Type B pancreatic cell (in vitro differentiated cells): Measurements from ENCODE around the gene NCOA7. TPM values are rescaled to one million over a fixed set of nuclear protein-coding genes. Genes with fewer than 3 reads are reported as not detected.

Experiments used
- DNase-seq: peaks from one replicate; pipeline ENCODE4 v3.0.0; 2021; ENCODE audit warnings: mixed read lengths; ENCODE audit not compliant: unreplicated experiment; ENCODE audit errors: extremely low spot score
- H3K27ac Mint-ChIP-seq: 2 replicates; pipeline ENCODE4 v1.8.0; 2021; ENCODE audit warnings: mild to moderate bottlenecking, mixed read lengths
- H3K27me3 Mint-ChIP-seq: 2 replicates; pipeline ENCODE4 v1.8.0; 2021; ENCODE audit warnings: mixed read lengths
- H3K36me3 Mint-ChIP-seq: 2 replicates; pipeline ENCODE4 v1.8.0; 2021; ENCODE audit warnings: mixed read lengths
- H3K4me1 Mint-ChIP-seq: one replicate; pipeline ENCODE4 v1.8.0; 2021; ENCODE audit warnings: mixed read lengths; ENCODE audit not compliant: unreplicated experiment
- H3K4me3 Mint-ChIP-seq: 2 replicates; pipeline ENCODE4 v1.8.0; 2021; ENCODE audit warnings: mild to moderate bottlenecking, mixed read lengths
- H3K9me3 Mint-ChIP-seq: 2 replicates; pipeline ENCODE4 v1.8.0; 2021; ENCODE audit warnings: mixed read lengths
- CTCF ChIP-seq: fragments of 200-600 bp; sonication (generic); conservative IDR thresholded peaks from 2 replicates; pipeline ENCODE4 v1.5.0; 2021; ENCODE audit warnings: antibody characterized with exemption, mild to moderate bottlenecking
- total RNA-seq: library from RNA; stranded (reverse); gene quantifications from 2 replicates; pipeline ENCODE4 v1.2.1, GENCODE V29; 2021; ENCODE audit warnings: low replicate concordance

The NCOA7 gene
- total RNA-seq, 1 donor from 2014 or later: 29.9 TPM

- DNase-seq: no peak
- Mint-ChIP-seq H3K4me1 (peaks cover 5% of the 10 kb centered on the region), H3K4me3 (no peak overlapping the region), H3K27me3 (no peaks in the 10 kb centered on the region), H3K9me3 (no peaks in the 10 kb centered on the region), H3K27ac (no peak overlapping the region), H3K36me3 (peaks cover 29% of the 10 kb centered on the region)
- no peak for TF ChIP-seq CTCF
Observed at GRCh38 chr6:125887372-125887771, 96.6 kb downstream of the NCOA7 start.

- H3K27ac Mint-ChIP-seq: no peak overlapping the region
- no peaks in the 10 kb centered on the region for H3K27me3 Mint-ChIP-seq
- H3K4me1 Mint-ChIP-seq: peaks cover 5% of the 10 kb centered on the region
- peak; percentile 58 for TF ChIP-seq CTCF
- H3K36me3 Mint-ChIP-seq: peaks cover 17% of the 10 kb centered on the region
- H3K9me3 Mint-ChIP-seq: no peaks in the 10 kb centered on the region
- H3K4me3 Mint-ChIP-seq: no peak overlapping the region
- DNase-seq: no peak
Observed at GRCh38 chr6:125888989-125889656, 98.4 kb downstream of the NCOA7 start.

GRCh38 chr6:125899726-125900182, 109.0 kb downstream of the NCOA7 start:
- no peaks in the 10 kb centered on the region for H3K9me3 Mint-ChIP-seq
- peaks cover 7% of the 10 kb centered on the region for H3K4me1 Mint-ChIP-seq
- peaks cover 23% of the 10 kb centered on the region for H3K36me3 Mint-ChIP-seq
- H3K4me3 Mint-ChIP-seq: no peak overlapping the region
- no peaks in the 10 kb centered on the region for H3K27me3 Mint-ChIP-seq
- no peak for DNase-seq
- H3K27ac Mint-ChIP-seq: peak overlapping the region; percentile 44
- no peak for TF ChIP-seq CTCF

- no peaks in the 10 kb centered on the region for H3K27me3 Mint-ChIP-seq
- H3K27ac Mint-ChIP-seq: no peak overlapping the region
- H3K4me1 Mint-ChIP-seq: peaks cover 2% of the 10 kb centered on the region
- peaks cover 31% of the 10 kb centered on the region for H3K36me3 Mint-ChIP-seq
- H3K4me3 Mint-ChIP-seq: no peak overlapping the region
- H3K9me3 Mint-ChIP-seq: no peaks in the 10 kb centered on the region
- no peak for TF ChIP-seq CTCF
- no peak for DNase-seq
Observed at GRCh38 chr6:125904871-125905270, 114.1 kb downstream of the NCOA7 start.

- no peak overlapping the region for H3K4me3 Mint-ChIP-seq
- no peaks in the 10 kb centered on the region for H3K27me3 Mint-ChIP-seq
- DNase-seq: no peak
- TF ChIP-seq CTCF: peak; percentile 73
- H3K9me3 Mint-ChIP-seq: no peaks in the 10 kb centered on the region
- no peaks in the 10 kb centered on the region for H3K4me1 Mint-ChIP-seq
- H3K27ac Mint-ChIP-seq: peak overlapping the region; percentile 33
- H3K36me3 Mint-ChIP-seq: peaks cover 26% of the 10 kb centered on the region
Observed at GRCh38 chr6:125906158-125906998, 115.6 kb downstream of the NCOA7 start.
